ENCODE results near the gene TPM1.

Gene TPM1

DNA sequence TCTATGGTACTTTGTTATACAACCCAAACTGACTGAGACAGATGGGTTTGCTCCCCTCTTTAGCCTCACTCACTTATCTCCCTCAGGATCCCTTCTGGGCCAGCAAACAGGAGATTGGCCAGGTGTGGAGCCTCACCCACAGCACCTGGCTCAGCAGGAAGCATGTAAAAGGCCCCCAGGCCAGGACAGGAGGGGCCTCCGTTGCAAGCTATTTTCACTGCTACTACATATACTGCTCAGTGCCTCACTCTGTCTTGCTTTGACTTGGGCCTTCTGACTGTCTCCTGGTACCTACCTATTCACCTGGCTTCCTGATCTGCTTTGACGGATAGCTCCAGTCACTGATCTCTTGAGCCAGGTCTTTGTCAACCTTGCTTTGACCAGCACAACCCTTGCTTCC, 20.4 kb upstream of the TPM1 start:
- Mint-ChIP-seq H3K27me3 (no peaks in the 10 kb centered on the region), H3K4me1 (no peaks in the 10 kb centered on the region), H3K36me3 (ENCODE audit: insufficient read depth) (no peaks in the 10 kb centered on the region), H3K9me3 (no peaks in the 10 kb centered on the region), H3K4me3 (no peak overlapping the region), H3K27ac (ENCODE audit: low read depth) (no peak overlapping the region)
- DNase-seq (ENCODE audit: low spot score in 2 of 2) (no peak), ATAC-seq (replicated peaks; ENCODE audit: extremely low read depth, poor library complexity, severe bottlenecking) (no peak)

- no peak for DNase-seq (ENCODE audit: low spot score in 2 of 2)
- H3K4me3 Mint-ChIP-seq, result no peak overlapping the region
- no peaks in the 10 kb centered on the region for H3K36me3 Mint-ChIP-seq (ENCODE audit: insufficient read depth)
- H3K27ac Mint-ChIP-seq (ENCODE audit: low read depth), result no peak overlapping the region
- H3K4me1 Mint-ChIP-seq, result no peaks in the 10 kb centered on the region
- no peaks in the 10 kb centered on the region for H3K9me3 Mint-ChIP-seq
- no peaks in the 10 kb centered on the region for H3K27me3 Mint-ChIP-seq
- ATAC-seq (replicated peaks; ENCODE audit: extremely low read depth, poor library complexity, severe bottlenecking), result no peak
Measured at GRCh38 chr15:63022663-63023062, 19.9 kb upstream of the TPM1 start.

GRCh38 chr15:63023351-63023945, 19.1 kb upstream of the TPM1 start:
- Mint-ChIP-seq H3K4me3 (no peak overlapping the region), H3K9me3 (no peaks in the 10 kb centered on the region), H3K4me1 (no peaks in the 10 kb centered on the region), H3K27me3 (peaks cover 5% of the 10 kb centered on the region), H3K27ac (ENCODE audit: low read depth) (no peak overlapping the region), H3K36me3 (ENCODE audit: insufficient read depth) (no peaks in the 10 kb centered on the region)
- ATAC-seq (replicated peaks; ENCODE audit: extremely low read depth, poor library complexity, severe bottlenecking) (no peak), DNase-seq (ENCODE audit: low spot score in 2 of 2) (no peak)

- H3K27ac Mint-ChIP-seq (ENCODE audit: low read depth), result no peak overlapping the region
- H3K36me3 Mint-ChIP-seq (ENCODE audit: insufficient read depth), result no peaks in the 10 kb centered on the region
- no peak for ATAC-seq (replicated peaks; ENCODE audit: extremely low read depth, poor library complexity, severe bottlenecking)
- H3K4me3 Mint-ChIP-seq, result no peak overlapping the region
- DNase-seq (ENCODE audit: low spot score in 2 of 2), result no peak
- H3K4me1 Mint-ChIP-seq, result no peaks in the 10 kb centered on the region
- peaks cover 25% of the 10 kb centered on the region for H3K27me3 Mint-ChIP-seq
- no peaks in the 10 kb centered on the region for H3K9me3 Mint-ChIP-seq
Measured at GRCh38 chr15:63025460-63025859, 17.1 kb upstream of the TPM1 start.

GRCh38 chr15:63027646-63028045, 14.9 kb upstream of the TPM1 start:
- Mint-ChIP-seq H3K4me3 (no peak overlapping the region), H3K36me3 (ENCODE audit: insufficient read depth) (no peaks in the 10 kb centered on the region), H3K27me3 (peaks cover 42% of the 10 kb centered on the region), H3K9me3 (no peaks in the 10 kb centered on the region), H3K4me1 (no peaks in the 10 kb centered on the region), H3K27ac (ENCODE audit: low read depth) (no peak overlapping the region)
- no peak for ATAC-seq (replicated peaks; ENCODE audit: extremely low read depth, poor library complexity, severe bottlenecking)
- no peak for DNase-seq (ENCODE audit: low spot score in 2 of 2)

GRCh38 chr15:63028442-63029110, 14.0 kb upstream of the TPM1 start:
- ATAC-seq (replicated peaks; ENCODE audit: extremely low read depth, poor library complexity, severe bottlenecking), result no peak
- no peaks in the 10 kb centered on the region for H3K4me1 Mint-ChIP-seq
- no peak overlapping the region for H3K4me3 Mint-ChIP-seq
- H3K9me3 Mint-ChIP-seq, result no peaks in the 10 kb centered on the region
- H3K27me3 Mint-ChIP-seq, result peaks cover 42% of the 10 kb centered on the region
- no peaks in the 10 kb centered on the region for H3K36me3 Mint-ChIP-seq (ENCODE audit: insufficient read depth)
- no peak overlapping the region for H3K27ac Mint-ChIP-seq (ENCODE audit: low read depth)
- DNase-seq (ENCODE audit: low spot score in 2 of 2), result no peak

DNA sequence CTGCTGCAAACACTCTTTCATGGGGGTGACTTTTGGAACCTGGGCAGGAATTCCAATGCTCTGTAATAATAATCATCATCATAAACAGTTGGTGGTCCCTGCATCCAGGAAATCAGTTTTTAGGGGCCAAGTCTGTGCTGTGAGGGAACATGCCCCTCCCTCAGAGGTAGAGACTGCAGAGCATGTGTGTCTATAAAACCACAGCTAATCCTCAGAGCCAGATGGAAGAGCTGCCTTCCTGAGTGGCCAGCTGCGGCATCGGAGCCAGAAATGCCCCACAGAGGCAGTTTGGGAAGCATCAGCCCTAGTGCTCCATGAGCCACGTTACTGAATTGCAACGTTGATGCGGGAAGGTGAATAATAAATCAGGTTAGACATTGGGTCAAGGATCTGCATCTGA, 12.9 kb upstream of the TPM1 start:
- DNase-seq (ENCODE audit: low spot score in 2 of 2) (no peak), ATAC-seq (replicated peaks; ENCODE audit: extremely low read depth, poor library complexity, severe bottlenecking) (no peak)
- H3K36me3 Mint-ChIP-seq (ENCODE audit: insufficient read depth), result no peaks in the 10 kb centered on the region
- peaks cover 42% of the 10 kb centered on the region for H3K27me3 Mint-ChIP-seq
- no peaks in the 10 kb centered on the region for H3K4me1 Mint-ChIP-seq
- no peaks in the 10 kb centered on the region for H3K9me3 Mint-ChIP-seq
- no peak overlapping the region for H3K27ac Mint-ChIP-seq (ENCODE audit: low read depth)
- H3K4me3 Mint-ChIP-seq, result no peak overlapping the region

DNA sequence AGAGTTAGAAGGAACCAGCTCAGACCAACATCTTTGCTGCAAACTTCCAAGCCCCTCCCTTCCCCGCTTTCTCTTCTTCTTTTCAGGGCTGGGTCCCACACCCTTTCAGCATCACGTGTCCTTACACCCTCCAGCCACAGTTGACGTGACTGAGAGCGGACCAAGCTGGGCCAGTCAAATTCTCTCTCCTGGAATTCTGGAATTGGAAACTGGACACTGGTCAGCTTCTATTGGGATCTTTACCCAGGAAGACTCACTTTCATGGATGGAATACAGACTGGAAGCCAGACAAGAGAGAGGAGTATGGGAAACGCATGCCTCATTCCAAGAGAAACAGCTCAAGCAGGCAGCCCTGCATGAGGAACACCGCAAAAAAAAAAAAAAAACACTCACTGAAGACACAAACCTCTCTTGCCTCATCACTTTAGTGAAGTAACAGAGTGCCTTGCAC, 12.4 kb upstream of the TPM1 start:
- DNase-seq (ENCODE audit: low spot score in 2 of 2) (no peak), ATAC-seq (replicated peaks; ENCODE audit: extremely low read depth, poor library complexity, severe bottlenecking) (no peak)
- H3K27ac Mint-ChIP-seq (ENCODE audit: low read depth), result no peak overlapping the region
- no peak overlapping the region for H3K4me3 Mint-ChIP-seq
- no peaks in the 10 kb centered on the region for H3K9me3 Mint-ChIP-seq
- H3K36me3 Mint-ChIP-seq (ENCODE audit: insufficient read depth), result no peaks in the 10 kb centered on the region
- peaks cover 42% of the 10 kb centered on the region for H3K27me3 Mint-ChIP-seq
- H3K4me1 Mint-ChIP-seq, result no peaks in the 10 kb centered on the region

DNA sequence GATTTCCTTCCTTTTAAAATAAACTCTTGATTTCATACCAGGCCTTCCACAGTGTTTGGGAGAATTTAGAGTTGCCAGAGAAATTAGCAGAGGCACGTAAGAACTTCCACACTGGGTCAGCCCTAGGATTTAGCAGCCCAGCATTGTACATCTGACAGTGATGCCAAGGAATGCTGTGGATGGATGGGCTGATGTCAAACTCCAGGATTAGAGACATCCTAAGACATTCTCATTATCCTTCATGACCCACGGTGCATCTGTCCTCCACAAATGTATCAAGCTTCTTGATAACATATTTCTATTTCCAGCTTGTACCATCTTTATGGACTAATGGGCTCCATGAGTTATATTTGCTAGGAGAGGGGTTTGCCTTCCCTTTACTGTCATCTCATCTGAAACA, 8.0 kb upstream of the TPM1 start:
- Mint-ChIP-seq H3K4me1 (no peaks in the 10 kb centered on the region), H3K27ac (ENCODE audit: low read depth) (no peak overlapping the region), H3K36me3 (ENCODE audit: insufficient read depth) (no peaks in the 10 kb centered on the region), H3K27me3 (peaks cover 30% of the 10 kb centered on the region), H3K9me3 (no peaks in the 10 kb centered on the region), H3K4me3 (no peak overlapping the region)
- no peak for ATAC-seq (replicated peaks; ENCODE audit: extremely low read depth, poor library complexity, severe bottlenecking)
- no peak for DNase-seq (ENCODE audit: low spot score in 2 of 2)

GRCh38 chr15:63035253-63035652, 7.3 kb upstream of the TPM1 start:
- no peak overlapping the region for H3K4me3 Mint-ChIP-seq
- H3K4me1 Mint-ChIP-seq, result no peaks in the 10 kb centered on the region
- H3K27ac Mint-ChIP-seq (ENCODE audit: low read depth), result no peak overlapping the region
- no peaks in the 10 kb centered on the region for H3K36me3 Mint-ChIP-seq (ENCODE audit: insufficient read depth)
- no peak for DNase-seq (ENCODE audit: low spot score in 2 of 2)
- ATAC-seq (replicated peaks; ENCODE audit: extremely low read depth, poor library complexity, severe bottlenecking), result no peak
- H3K9me3 Mint-ChIP-seq, result no peaks in the 10 kb centered on the region
- H3K27me3 Mint-ChIP-seq, result peaks cover 30% of the 10 kb centered on the region

- Mint-ChIP-seq H3K36me3 (ENCODE audit: insufficient read depth) (no peaks in the 10 kb centered on the region), H3K4me1 (no peaks in the 10 kb centered on the region), H3K9me3 (no peaks in the 10 kb centered on the region), H3K4me3 (no peak overlapping the region), H3K27me3 (peaks cover 30% of the 10 kb centered on the region), H3K27ac (ENCODE audit: low read depth) (no peak overlapping the region)
- ATAC-seq (replicated peaks; ENCODE audit: extremely low read depth, poor library complexity, severe bottlenecking) (no peak), DNase-seq (ENCODE audit: low spot score in 2 of 2) (no peak)
Measured at GRCh38 chr15:63035977-63036376, 6.6 kb upstream of the TPM1 start.

- H3K4me1 Mint-ChIP-seq, result peaks cover 4% of the 10 kb centered on the region
- peaks cover 38% of the 10 kb centered on the region for H3K27me3 Mint-ChIP-seq
- no peak for ATAC-seq (replicated peaks; ENCODE audit: extremely low read depth, poor library complexity, severe bottlenecking)
- no peaks in the 10 kb centered on the region for H3K36me3 Mint-ChIP-seq (ENCODE audit: insufficient read depth)
- no peaks in the 10 kb centered on the region for H3K9me3 Mint-ChIP-seq
- H3K27ac Mint-ChIP-seq (ENCODE audit: low read depth), result no peak overlapping the region
- DNase-seq (ENCODE audit: low spot score in 2 of 2), result no peak
- no peak overlapping the region for H3K4me3 Mint-ChIP-seq
Measured at GRCh38 chr15:63037976-63038720, 4.4 kb upstream of the TPM1 start.

Data from central memory CD8-positive, alpha-beta T cell (primary cell).